MM.1S (cell line): ENCODE measurements around the gene RBM47.

ENCODE experiments used
- DNase-seq: peaks from one replicate; pipeline ENCODE4 v3.0.0-alpha.2; 2015
- H2AFZ ChIP-seq: fragments of 300-600 bp; sonication (generic); 2 replicates; pipeline ENCODE4 v1.6.0; 2016; ENCODE audit warnings: antibody characterized with exemption, low read length
- H3F3A ChIP-seq: fragments of 300-600 bp; sonication (generic); 2 replicates; pipeline ENCODE4 v1.6.1; 2016; ENCODE audit warnings: mild to moderate bottlenecking, antibody characterized with exemption, low read length, moderate library complexity, mixed read lengths; ENCODE audit not compliant: insufficient read depth
- H3K27ac ChIP-seq: fragments of 300-600 bp; sonication (generic); 2 replicates; pipeline ENCODE4 v1.5.1; 2016; ENCODE audit warnings: mild to moderate bottlenecking, low read length
- H3K27me3 ChIP-seq: fragments of 300-600 bp; sonication (generic); replicated peaks from 2 replicates; pipeline ENCODE4 v1.6.0; 2016; ENCODE audit warnings: low read length; ENCODE audit not compliant: insufficient read depth
- H3K36me3 ChIP-seq: fragments of 300-600 bp; sonication (generic); replicated peaks from 2 replicates; pipeline ENCODE4 v1.6.1; 2016; ENCODE audit warnings: mild to moderate bottlenecking, low read length, mixed read lengths; ENCODE audit not compliant: insufficient read depth
- H3K4me1 ChIP-seq: fragments of 300-600 bp; sonication (generic); 2 replicates; pipeline ENCODE4 v1.6.1; 2016; ENCODE audit warnings: low read length, mixed read lengths
- H3K4me2 ChIP-seq: fragments of 300-600 bp; sonication (generic); 2 replicates; pipeline ENCODE4 v1.6.0; 2016; ENCODE audit warnings: low read depth, low read length
- H3K4me3 ChIP-seq: fragments of 300-600 bp; sonication (generic); 2 replicates; pipeline ENCODE4 v1.5.1; 2016; ENCODE audit warnings: low read length, mixed read lengths
- H3K79me2 ChIP-seq: fragments of 300-600 bp; sonication (generic); 2 replicates; pipeline ENCODE4 v1.6.1; 2016; ENCODE audit warnings: mixed run types, low read length, mixed read lengths
- H3K9ac ChIP-seq: fragments of 300-600 bp; sonication (generic); 2 replicates; pipeline ENCODE4 v1.6.1; 2016; ENCODE audit warnings: low read length, mixed read lengths
- H3K9me2 ChIP-seq: fragments of 300-600 bp; sonication (generic); replicated peaks from 2 replicates; pipeline ENCODE4 v1.6.1; 2016; ENCODE audit warnings: mild to moderate bottlenecking, low read length, mixed read lengths; ENCODE audit not compliant: insufficient read depth
- H3K9me3 ChIP-seq: fragments of 300-600 bp; sonication (generic); replicated peaks from 2 replicates; pipeline ENCODE4 v1.6.1; 2016; ENCODE audit warnings: mild to moderate bottlenecking, low read length, mixed read lengths; ENCODE audit not compliant: insufficient read depth
- H4K20me1 ChIP-seq: fragments of 300-600 bp; sonication (generic); 2 replicates; pipeline ENCODE4 v1.6.1; 2016; ENCODE audit warnings: mild to moderate bottlenecking, low read length, moderate library complexity, mixed read lengths; ENCODE audit not compliant: insufficient read depth
- CTCF ChIP-seq: fragments of 300-600 bp; sonication (generic); IDR thresholded peaks from 2 replicates; pipeline ENCODE4 v1.5.1; 2016; ENCODE audit warnings: antibody characterized with exemption, low read length, mixed read lengths
- EZH2 ChIP-seq: fragments of 300-600 bp; sonication (generic); optimal IDR thresholded peaks from 2 replicates; pipeline ENCODE3; 2017; ENCODE audit warnings: low read depth, mild to moderate bottlenecking, antibody characterized with exemption, low read length, mixed read lengths
- EZH2phosphoT487 ChIP-seq: fragments of 300-600 bp; sonication (generic); IDR thresholded peaks from 2 replicates; pipeline ENCODE4 v1.6.1; 2018; ENCODE audit warnings: antibody characterized with exemption, low read length

Gene RBM47

GRCh38 chr4:40530961-40531635 is 98.6 kb downstream of the RBM47 start:
- no peaks in the 10 kb centered on the region for H3K9me3 ChIP-seq
- no peak overlapping the region for H3K4me2 ChIP-seq
- no peak overlapping the region for H2AFZ ChIP-seq
- H3K27me3 ChIP-seq, result no peaks in the 10 kb centered on the region
- H4K20me1 ChIP-seq, result no peaks in the 10 kb centered on the region
- H3K9me2 ChIP-seq, result no peaks in the 10 kb centered on the region
- no peak overlapping the region for H3K4me3 ChIP-seq
- peaks cover 12% of the 10 kb centered on the region for H3K79me2 ChIP-seq
- H3K9ac ChIP-seq, result no peak overlapping the region
- H3F3A ChIP-seq, result no peaks in the 10 kb centered on the region
- no peak overlapping the region for H3K27ac ChIP-seq
- no peak for DNase-seq
- no peaks in the 10 kb centered on the region for H3K4me1 ChIP-seq
- no peaks in the 10 kb centered on the region for H3K36me3 ChIP-seq
- TF ChIP-seq EZH2phosphoT487, result no peak
- TF ChIP-seq EZH2, result no peak
- TF ChIP-seq CTCF, result no peak

- no peaks in the 10 kb centered on the region for H3K36me3 ChIP-seq
- TF ChIP-seq EZH2phosphoT487 (no peak), EZH2 (no peak), CTCF (no peak)
- H3K4me1 ChIP-seq, result no peaks in the 10 kb centered on the region
- H3K9me2 ChIP-seq, result no peaks in the 10 kb centered on the region
- H3K9ac ChIP-seq, result no peak overlapping the region
- no peaks in the 10 kb centered on the region for H3F3A ChIP-seq
- H3K27me3 ChIP-seq, result no peaks in the 10 kb centered on the region
- no peak overlapping the region for H3K4me2 ChIP-seq
- DNase-seq, result no peak
- H3K27ac ChIP-seq, result no peak overlapping the region
- peaks cover 19% of the 10 kb centered on the region; the same call in 1 of the 2 replicates for H3K79me2 ChIP-seq
- no peak overlapping the region for H2AFZ ChIP-seq
- no peaks in the 10 kb centered on the region for H3K9me3 ChIP-seq
- no peaks in the 10 kb centered on the region for H4K20me1 ChIP-seq
- H3K4me3 ChIP-seq, result no peak overlapping the region
Observed at GRCh38 chr4:40526741-40527140, 102.9 kb downstream of the RBM47 start.

- Histone ChIP-seq H2AFZ (no peak overlapping the region), H3K9me2 (no peaks in the 10 kb centered on the region), H3K36me3 (no peaks in the 10 kb centered on the region), H3K4me3 (no peak overlapping the region), H3K27me3 (no peaks in the 10 kb centered on the region), H3K27ac (no peak overlapping the region), H3K9ac (no peak overlapping the region), H3K9me3 (no peaks in the 10 kb centered on the region), H3K4me2 (no peak overlapping the region), H4K20me1 (no peaks in the 10 kb centered on the region), H3K79me2 (peaks cover 23% of the 10 kb centered on the region; the same call in 1 of the 2 replicates), H3F3A (no peaks in the 10 kb centered on the region), H3K4me1 (no peaks in the 10 kb centered on the region)
- TF ChIP-seq EZH2, result no peak
- no peak for TF ChIP-seq CTCF
- no peak for TF ChIP-seq EZH2phosphoT487
- DNase-seq, result no peak
Observed at GRCh38 chr4:40525752-40526598, 103.7 kb downstream of the RBM47 start.
